WERI-Rb-1 (cell line): ENCODE measurements around the gene MYO18A.
"Not testable (repeated sequence)": the region's sequence is repeated elsewhere in the genome, so short reads cannot be mapped to it uniquely, and the experiment has no call there.

Experiments used
- DNase-seq: peaks from one replicate; pipeline ENCODE4 v3.0.0-alpha.2; 2020
- H3K27ac ChIP-seq: fragments of 250-450 bp; sonication (Bioruptor Pico); 2 replicates; pipeline ENCODE4 v1.5.1; 2020; ENCODE audit warnings: mild to moderate bottlenecking, moderate library complexity
- H3K27me3 ChIP-seq: fragments of 250-450 bp; sonication (Bioruptor Pico); 2 replicates; pipeline ENCODE4 v1.5.1; 2021; ENCODE audit warnings: mild to moderate bottlenecking, low read depth, moderate library complexity; ENCODE audit not compliant: insufficient read depth, severe bottlenecking
- H3K36me3 ChIP-seq: fragments of 250-450 bp; sonication (Bioruptor Pico); 2 replicates; pipeline ENCODE4 v1.5.1; 2020; ENCODE audit warnings: mild to moderate bottlenecking, moderate library complexity
- H3K4me3 ChIP-seq: 2 replicates; pipeline ENCODE4 v1.5.1; 2011; ENCODE audit warnings: low read depth, mild to moderate bottlenecking, control low read depth, low read length
- H3K9me3 ChIP-seq: fragments of 250-450 bp; sonication (Bioruptor Pico); 2 replicates; pipeline ENCODE4 v1.5.1; 2021; ENCODE audit warnings: mild to moderate bottlenecking, moderate library complexity; ENCODE audit not compliant: severe bottlenecking
- CTCF ChIP-seq: IDR thresholded peaks from 2 replicates; pipeline ENCODE4 v1.5.1; 2011; ENCODE audit warnings: low read depth, mild to moderate bottlenecking, control low read depth, inconsistent platforms, low read length

The MYO18A gene

DNA sequence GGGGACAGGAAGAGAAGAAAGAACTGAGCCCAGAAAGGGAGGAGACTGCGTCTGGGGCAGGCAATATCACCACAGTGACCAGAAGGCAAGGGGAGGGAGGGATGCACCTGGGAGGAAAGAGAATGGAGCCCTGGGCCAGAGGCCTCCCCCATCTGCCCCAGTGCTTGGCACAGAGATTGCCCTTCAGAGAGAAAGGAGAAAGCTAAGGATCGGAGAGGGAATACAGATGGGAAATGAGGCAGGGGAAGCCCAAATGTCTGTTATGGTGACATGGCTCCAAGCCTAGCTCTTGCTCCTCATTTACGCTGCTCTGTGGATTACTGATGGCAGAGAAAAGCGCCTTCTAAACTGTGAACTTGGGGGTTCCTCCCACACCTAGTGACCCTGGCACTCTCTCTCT lies 90.1 kb downstream of the MYO18A start:
- no peak for TF ChIP-seq CTCF
- Histone ChIP-seq H3K27me3 (no peaks in the 10 kb centered on the region), H3K9me3 (no peaks in the 10 kb centered on the region), H3K4me3 (no peak overlapping the region), H3K36me3 (peaks cover 73% of the 10 kb centered on the region), H3K27ac (no peak overlapping the region; the same call in 1 of the 2 replicates)
- DNase-seq, result no peak

DNA sequence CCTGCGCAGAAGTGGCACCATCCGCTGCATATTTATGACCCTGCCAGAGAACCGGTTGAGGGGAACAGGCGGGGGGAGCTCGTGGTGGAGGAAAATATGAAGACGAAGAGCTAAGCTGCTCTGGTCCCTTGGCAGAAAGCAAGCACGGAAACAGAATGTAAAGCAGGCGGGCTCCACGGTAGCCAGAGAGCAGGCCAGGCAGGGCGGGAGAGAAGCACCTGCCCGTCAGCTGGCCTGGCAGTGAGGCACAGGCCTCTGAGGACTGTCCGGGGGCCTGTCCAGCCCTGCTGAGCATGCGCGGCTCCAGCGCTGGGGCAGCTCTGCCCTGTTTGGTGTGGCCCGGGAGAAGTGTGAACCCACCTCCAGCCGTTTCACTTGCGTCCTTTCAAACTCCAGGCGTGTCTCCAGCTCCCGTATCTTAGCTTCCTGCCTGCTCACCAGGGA lies 90.6 kb downstream of the MYO18A start:
- peaks cover 71% of the 10 kb centered on the region for H3K36me3 ChIP-seq
- TF ChIP-seq CTCF, result no peak
- no peak for DNase-seq
- H3K9me3 ChIP-seq, result no peaks in the 10 kb centered on the region
- H3K4me3 ChIP-seq, result no peak overlapping the region
- H3K27me3 ChIP-seq, result no peaks in the 10 kb centered on the region
- no peak overlapping the region for H3K27ac ChIP-seq

GRCh38 chr17:29088782-29089181 lies 91.4 kb downstream of the MYO18A start:
- H3K27me3 ChIP-seq, H3K9me3 ChIP-seq, H3K4me3 ChIP-seq, DNase-seq, H3K27ac ChIP-seq: not testable (repeated sequence)
- H3K36me3 ChIP-seq, result peaks cover 63% of the 10 kb centered on the region

DNA sequence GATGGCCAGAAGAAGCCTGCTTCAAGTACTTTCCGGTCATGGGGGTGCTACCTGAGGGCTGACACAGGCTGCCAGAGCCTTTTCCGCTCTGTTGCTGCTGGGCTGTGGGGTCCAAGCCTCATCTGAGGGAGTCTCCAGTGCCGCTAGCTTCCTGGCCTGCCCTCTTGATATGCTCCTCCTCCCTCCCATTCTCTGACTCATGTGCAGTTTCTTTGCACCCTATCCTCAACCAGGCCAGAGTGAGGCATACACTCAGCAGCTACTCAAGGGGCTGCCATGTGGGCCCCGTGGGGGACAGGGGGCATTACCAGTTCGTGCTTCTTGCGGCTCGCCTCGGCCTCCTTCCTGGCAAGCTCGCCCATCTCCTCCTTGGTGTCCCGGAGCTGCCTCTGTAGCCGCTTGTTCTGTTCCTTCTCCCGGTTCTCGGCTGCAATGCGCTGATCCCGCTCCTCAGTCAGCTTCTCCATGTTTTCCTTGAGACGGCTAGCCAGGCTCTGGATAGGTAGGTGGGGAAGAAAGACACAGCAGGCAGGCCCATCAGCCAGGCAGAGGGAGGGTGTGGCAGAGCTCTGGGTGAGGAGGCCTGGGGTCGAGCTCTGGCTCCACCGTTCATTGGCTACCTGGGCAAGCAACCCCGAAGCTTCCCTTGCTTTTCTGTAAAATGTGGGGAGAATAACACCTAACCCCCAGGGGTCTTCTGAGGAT lies 93.4 kb downstream of the MYO18A start:
- Histone ChIP-seq H3K27me3 (no peaks in the 10 kb centered on the region), H3K27ac (no peak overlapping the region), H3K36me3 (peaks cover 46% of the 10 kb centered on the region), H3K9me3 (no peaks in the 10 kb centered on the region), H3K4me3 (no peak overlapping the region)
- DNase-seq, result no peak
- TF ChIP-seq CTCF, result no peak

- no peaks in the 10 kb centered on the region for H3K27me3 ChIP-seq
- H3K9me3 ChIP-seq, result no peaks in the 10 kb centered on the region
- H3K36me3 ChIP-seq, result peaks cover 46% of the 10 kb centered on the region
- no peak for DNase-seq
- no peak for TF ChIP-seq CTCF
- H3K4me3 ChIP-seq, result no peak overlapping the region
- H3K27ac ChIP-seq, result no peak overlapping the region
Measured at GRCh38 chr17:29085223-29085622, 95.0 kb downstream of the MYO18A start.

- TF ChIP-seq CTCF, result no peak
- no peak for DNase-seq
- H3K36me3 ChIP-seq, result peaks cover 40% of the 10 kb centered on the region
- no peaks in the 10 kb centered on the region for H3K27me3 ChIP-seq
- H3K27ac ChIP-seq, result no peak overlapping the region
- H3K4me3 ChIP-seq, result no peak overlapping the region
- H3K9me3 ChIP-seq, result no peaks in the 10 kb centered on the region
Measured at GRCh38 chr17:29084541-29085146, 95.6 kb downstream of the MYO18A start.
